GM21390 (cell line): ENCODE data around the gene CLEC2D.
"Not testable (repeated sequence)": the region's sequence is repeated elsewhere in the genome, so short reads cannot be mapped to it uniquely, and the experiment has no call there.

Experiments
- ATAC-seq: cut with Tn5 transposase; IDR thresholded peaks from one replicate; pipeline ENCODE4 v1.9.1; 2021; ENCODE audit not compliant: unreplicated experiment

Gene CLEC2D

DNA sequence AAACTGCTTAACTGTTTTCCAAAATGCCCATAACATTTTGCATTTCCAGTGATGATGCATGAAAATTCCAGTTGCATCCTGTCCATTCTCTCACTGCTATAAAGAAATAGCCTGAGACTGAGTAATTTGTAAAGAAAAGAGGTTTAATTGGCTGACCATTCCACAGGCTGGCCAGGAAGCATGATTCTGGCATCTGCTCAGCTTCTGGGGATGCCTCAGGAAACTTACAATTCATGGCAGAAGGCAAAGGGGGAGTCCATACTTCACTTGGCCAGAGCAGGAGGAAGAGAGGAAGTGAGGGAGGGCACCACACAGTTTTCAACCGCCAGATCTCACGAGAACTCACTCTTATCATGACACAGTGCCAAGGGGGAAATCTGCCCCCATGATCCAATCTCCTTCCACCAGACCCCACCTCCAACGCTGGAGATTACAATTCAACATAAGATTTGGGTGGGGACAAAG is 18.2 kb upstream of the CLEC2D start:
- ATAC-seq, result no peak

GRCh38 chr12:9660046-9660445 is 9.5 kb upstream of the CLEC2D start:
- no peak for ATAC-seq

GRCh38 chr12:9661720-9662119 is 7.8 kb upstream of the CLEC2D start:
- no peak for ATAC-seq

DNA sequence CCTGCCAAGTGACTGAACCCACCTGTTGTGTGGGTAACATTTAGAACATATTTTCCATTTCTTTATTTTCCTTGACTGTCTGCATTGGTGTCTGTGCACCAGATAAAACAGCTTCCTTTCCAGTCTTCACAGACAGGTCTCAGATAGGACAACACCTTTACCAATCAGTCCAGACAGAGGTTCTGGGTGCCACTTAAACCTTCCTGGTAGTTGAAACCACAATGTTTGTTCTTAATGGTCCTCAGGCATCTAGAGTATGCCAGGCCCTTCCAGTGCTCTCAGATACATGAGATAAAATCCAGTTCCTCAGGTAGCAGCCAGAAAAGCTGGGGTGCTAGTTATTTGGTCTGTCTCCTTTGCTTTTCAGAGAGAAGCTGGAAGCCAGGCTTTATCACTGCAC is 7.0 kb upstream of the CLEC2D start:
- no peak for ATAC-seq

DNA sequence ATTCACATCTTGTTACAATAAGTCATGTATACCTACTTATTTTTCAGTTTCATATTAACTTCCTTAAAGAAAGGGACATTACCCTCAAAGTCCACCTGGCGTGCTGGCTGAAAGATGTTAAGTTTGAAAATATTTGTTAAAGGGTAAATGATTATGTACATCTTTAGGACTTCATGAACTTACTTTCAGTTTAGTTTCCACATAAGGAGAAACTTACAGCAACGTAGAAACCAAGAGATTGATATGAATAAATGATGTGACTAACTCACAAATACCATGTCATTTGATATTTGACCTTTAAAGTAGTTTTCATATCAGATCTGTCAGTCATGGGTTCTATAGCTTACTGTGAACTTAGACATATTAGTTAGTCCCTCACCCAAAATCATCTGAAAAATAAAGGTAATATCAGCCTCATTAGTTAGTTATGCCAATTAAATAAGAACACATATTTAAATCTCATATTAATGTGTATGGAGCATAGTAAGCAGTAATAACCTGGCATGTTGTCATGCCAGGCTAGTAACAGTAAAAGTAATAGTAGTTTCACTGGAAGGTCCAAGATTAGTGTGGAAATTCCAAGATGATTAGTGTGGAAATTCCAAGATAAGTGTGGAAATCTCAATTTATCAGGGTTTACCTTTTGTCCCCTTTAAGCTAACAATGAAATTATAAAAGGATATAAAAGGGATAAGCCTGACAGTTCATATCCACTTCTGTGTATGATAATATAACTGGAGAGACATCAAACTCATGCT is 1.9 kb upstream of the CLEC2D start:
- ATAC-seq, result peak; percentile 42

- ATAC-seq, result no peak
Observed at GRCh38 chr12:9668161-9669018, 1.1 kb upstream of the CLEC2D start.

DNA sequence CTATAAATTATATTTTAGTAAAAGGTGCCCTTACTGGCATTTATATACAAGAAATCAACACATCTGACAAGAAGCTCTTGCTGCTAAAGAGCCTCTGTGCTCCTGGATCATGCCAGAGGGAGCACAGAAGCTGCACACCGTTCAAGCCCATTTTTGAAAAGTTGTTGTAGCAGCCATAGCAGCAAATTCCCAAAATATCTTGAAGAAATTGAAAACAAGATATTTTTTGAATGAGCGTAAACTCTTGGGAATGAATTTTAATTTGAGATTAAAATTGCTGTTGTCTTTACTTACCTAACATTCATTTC is 540 bp upstream of the CLEC2D start:
- ATAC-seq, result no peak

- ATAC-seq, result not testable (repeated sequence)
Observed at GRCh38 chr12:9672340-9672739, 2.8 kb downstream of the CLEC2D start.

DNA sequence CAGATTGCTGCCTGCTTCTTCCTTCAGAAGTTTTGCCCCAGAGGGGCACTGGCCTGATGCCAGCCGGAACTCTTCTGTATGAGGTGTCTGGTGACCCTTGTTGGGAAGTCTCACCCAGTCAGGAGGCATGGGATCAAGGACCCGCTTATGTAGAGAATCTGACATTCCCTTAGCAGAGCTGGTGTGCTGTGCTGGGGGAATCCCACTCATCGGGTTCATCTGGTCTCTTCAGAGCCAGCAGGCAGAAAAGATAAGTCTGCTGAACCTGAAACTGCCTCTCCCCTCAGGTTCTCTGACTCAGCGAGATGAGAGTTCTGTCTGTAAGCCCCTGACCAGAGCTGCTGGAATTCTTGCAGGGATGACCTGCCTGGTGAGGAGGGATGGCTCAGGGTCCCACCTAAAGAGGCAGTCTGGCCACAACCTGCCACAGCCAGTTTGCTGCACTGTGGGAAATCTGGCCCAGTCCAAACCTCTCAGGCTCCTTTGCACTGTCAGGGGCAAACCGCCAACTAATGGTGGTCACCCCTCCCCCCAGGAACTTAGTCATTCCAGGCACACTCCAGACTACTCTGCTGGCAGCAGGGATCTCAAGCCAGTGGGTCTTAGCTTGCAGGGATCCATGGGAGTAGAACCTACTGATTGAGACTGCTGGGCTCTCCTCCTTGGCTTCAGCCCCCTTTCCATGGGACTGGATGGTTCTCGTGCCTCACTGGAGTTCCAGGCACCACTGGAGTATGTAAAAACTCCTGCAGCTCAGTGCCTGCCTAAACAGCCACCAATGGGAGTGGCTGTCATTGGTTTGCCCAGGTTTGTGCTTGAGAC is 4.1 kb downstream of the CLEC2D start:
- ATAC-seq, result peak; percentile 33

- ATAC-seq, result peak; percentile 34
Observed at GRCh38 chr12:9674226-9674590, 4.7 kb downstream of the CLEC2D start.

DNA sequence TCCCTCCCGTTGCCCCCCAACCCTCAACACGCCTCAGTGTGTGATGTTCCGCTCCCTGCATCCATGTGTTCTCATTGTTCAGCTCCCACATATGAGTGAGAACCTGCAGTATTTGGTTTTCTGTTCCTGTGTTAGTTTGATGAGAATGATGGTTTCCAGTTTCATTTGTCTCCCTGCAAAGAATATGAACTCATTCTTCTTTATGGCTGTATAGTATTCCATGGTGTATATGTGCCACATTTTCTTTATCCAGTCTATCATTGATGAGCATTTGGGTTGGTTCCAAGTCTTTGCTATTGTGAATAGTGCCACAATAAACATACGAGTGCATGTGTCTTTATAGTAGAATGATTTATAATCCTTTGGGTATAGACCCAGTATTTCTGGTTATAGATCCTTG is 13.0 kb downstream of the CLEC2D start:
- not testable (repeated sequence) for ATAC-seq

- ATAC-seq, result not testable (repeated sequence)
Observed at GRCh38 chr12:9682949-9683348, 13.4 kb downstream of the CLEC2D start.

- not testable (repeated sequence) for ATAC-seq
Observed at GRCh38 chr12:9685366-9685765, 15.9 kb downstream of the CLEC2D start.

DNA sequence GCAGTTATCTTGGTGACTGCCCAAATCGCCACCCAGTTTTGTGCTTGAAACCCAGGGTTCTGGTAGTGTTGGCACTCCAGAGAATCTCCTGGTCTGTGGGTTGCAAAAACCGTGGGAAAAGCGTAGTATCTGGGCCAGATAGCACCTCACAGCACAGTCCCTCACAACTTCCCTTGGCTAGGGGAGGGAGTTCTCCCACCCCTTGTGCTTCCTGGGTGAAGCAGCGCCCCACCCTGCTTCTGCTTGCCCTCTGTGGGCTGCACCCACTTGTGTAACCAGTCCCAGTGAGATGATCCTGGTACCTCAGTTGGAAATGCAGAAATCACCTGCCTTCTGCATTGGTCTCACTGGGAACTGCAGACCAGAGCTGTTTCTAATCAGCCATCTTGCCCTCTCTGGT is 16.4 kb downstream of the CLEC2D start:
- no peak for ATAC-seq

GRCh38 chr12:9687228-9687627 is 17.7 kb downstream of the CLEC2D start:
- ATAC-seq, result no peak

DNA sequence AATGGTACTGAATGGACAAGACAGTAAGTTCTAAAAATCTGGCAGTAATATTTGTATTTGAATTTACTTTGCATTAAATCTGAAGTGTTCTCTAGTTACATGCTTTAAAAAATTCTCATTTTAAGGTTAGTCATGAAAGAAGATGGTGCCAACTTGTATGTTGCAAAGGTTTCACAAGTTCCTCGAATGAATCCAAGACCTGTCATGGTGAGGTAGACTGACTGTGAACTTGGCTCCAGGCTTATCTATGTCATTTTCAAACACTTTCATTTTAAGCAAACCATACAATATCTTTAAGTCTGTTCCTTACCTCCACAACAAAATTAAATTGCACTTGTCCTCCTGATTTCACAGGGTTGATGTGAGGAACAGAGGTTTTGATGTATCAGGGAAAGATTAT is 23.4 kb downstream of the CLEC2D start:
- no peak for ATAC-seq

DNA sequence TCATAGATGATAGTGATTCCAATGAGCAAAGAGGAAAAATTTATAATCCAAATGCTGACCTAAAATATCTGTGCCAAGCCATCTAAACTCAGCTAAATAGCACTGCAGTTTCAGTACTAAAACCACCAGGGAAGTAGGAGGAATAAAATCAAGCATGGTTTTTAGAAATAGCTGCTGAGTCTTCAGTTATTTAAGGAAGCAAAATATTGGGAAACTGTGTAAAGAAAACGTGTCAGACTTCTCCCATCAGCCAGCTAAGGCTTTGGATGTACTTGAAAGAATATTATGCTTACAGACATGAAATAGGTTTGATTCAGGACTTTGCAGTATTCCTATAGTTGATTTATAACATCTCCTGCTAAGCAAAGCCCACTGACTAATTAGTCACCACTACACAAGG is 24.7 kb downstream of the CLEC2D start:
- ATAC-seq, result no peak

- not testable (repeated sequence) for ATAC-seq
Observed at GRCh38 chr12:9695150-9695549, 25.6 kb downstream of the CLEC2D start.

GRCh38 chr12:9695661-9696060 is 26.1 kb downstream of the CLEC2D start:
- ATAC-seq, result not testable (repeated sequence)

GRCh38 chr12:9697619-9698018 is 28.1 kb downstream of the CLEC2D start:
- no peak for ATAC-seq

- ATAC-seq, result no peak
Observed at GRCh38 chr12:9698681-9699080, 29.2 kb downstream of the CLEC2D start.
